GM12875 (cell line): ENCODE measurements around the gene THRB.
"Not testable (repeated sequence)": the region's sequence is repeated elsewhere in the genome, so short reads cannot be mapped to it uniquely, and the experiment has no call there.

Experiments used
- H3K4me3 ChIP-seq: one replicate; pipeline ENCODE4 v1.5.1; 2011; ENCODE audit warnings: low read depth, low read length, control low read depth
- CTCF ChIP-seq: IDR thresholded peaks from 2 replicates; pipeline ENCODE4 v1.5.1; 2011; ENCODE audit warnings: low read depth, mild to moderate bottlenecking, control low read depth, inconsistent platforms, low read length, moderate library complexity, borderline replicate concordance; ENCODE audit not compliant: insufficient read depth

THRB gene

GRCh38 chr3:24435584-24435983 lies 59.1 kb downstream of the THRB start:
- H3K4me3 ChIP-seq = no peak overlapping the region
- TF ChIP-seq CTCF = no peak

- H3K4me3 ChIP-seq = no peak overlapping the region
- no peak for TF ChIP-seq CTCF
These were observed 60.0 kb downstream of the THRB start for GRCh38 chr3:24434651-24435050.

GRCh38 chr3:24433838-24434591 lies 60.6 kb downstream of the THRB start:
- no peak for TF ChIP-seq CTCF
- H3K4me3 ChIP-seq = no peak overlapping the region

- no peak overlapping the region for H3K4me3 ChIP-seq
- TF ChIP-seq CTCF = no peak
These were observed 61.7 kb downstream of the THRB start for GRCh38 chr3:24432989-24433388.

- TF ChIP-seq CTCF = no peak
- no peak overlapping the region for H3K4me3 ChIP-seq
These were observed 66.2 kb downstream of the THRB start for GRCh38 chr3:24428481-24428880.

DNA sequence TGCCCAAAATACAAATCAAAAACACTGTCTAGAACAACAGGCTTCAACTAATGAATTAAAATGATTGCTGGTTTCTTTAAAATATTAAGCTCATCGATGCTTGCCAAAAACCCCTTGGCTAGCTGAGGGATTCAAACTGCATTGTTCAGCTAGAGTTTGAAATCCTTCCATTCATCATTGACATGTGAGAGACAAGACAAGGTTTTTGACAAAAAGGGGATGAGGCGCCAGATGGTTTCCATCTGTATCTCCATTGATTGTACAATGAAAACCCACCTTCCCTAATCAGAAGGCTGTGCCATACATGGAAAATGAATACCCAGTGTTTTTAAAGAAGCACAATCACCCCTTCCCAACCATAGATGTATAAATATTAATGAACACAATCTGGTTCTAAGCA lies 67.8 kb downstream of the THRB start:
- H3K4me3 ChIP-seq = no peak overlapping the region
- TF ChIP-seq CTCF = no peak

DNA sequence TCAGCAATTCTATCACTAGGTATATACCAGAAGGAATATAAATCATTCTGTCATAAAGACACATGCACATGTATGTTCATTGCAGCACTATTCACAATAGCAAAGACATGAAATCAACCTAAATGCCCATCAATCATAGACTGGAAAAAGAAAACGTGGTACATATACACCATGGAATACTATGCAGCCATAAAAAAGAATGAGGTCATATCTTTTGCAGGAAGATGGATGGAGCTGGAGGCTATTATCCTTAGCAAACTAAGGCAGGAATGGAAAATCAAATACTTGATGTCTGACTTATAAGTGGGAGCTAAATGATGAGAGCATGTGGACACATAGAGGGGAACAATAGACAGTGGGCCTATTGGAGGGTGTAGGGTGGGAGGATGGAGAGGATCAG lies 73.8 kb downstream of the THRB start:
- H3K4me3 ChIP-seq = not testable (repeated sequence)
